ENCODE measurements around the gene BSN. TPM values are rescaled to one million over a fixed set of nuclear protein-coding genes. Genes with fewer than 3 reads are reported as not detected.

Gene BSN
- total RNA-seq, 1 donor from 2014 or later, result 0.10 TPM

- intact Hi-C loops (cut with micrococcal nuclease), result no loop called here
Observed at GRCh38 chr3:49713336-49714105, 159.2 kb downstream of the BSN start.

- intact Hi-C loops (cut with micrococcal nuclease), result no loop called here
Observed at GRCh38 chr3:49714728-49715550, 160.7 kb downstream of the BSN start.

DNA sequence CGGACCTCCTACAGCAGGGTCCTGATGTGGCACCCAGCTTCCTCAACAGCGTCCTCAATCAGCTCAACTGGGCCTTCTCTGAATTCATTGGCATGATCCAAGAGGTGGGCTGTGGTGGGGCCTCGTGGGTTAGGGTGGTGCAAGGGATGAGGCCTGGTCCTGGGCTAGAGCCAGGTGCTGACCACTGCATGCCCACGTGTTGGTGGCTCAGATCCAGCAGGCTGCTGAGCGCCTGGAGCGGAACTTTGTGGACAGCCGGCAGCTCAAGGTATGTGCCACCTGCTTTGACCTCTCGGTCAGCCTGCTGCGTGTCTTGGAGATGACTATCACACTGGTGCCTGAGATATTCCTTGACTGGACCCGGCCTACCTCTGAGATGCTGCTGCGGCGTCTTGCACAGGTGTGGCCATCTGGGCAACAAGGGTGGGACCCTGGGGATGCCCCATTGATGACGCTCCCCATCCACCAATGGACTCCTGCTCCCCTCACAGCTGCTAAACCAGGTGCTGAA is 161.4 kb downstream of the BSN start:
- intact Hi-C loops (cut with micrococcal nuclease), result no loop called here

DNA sequence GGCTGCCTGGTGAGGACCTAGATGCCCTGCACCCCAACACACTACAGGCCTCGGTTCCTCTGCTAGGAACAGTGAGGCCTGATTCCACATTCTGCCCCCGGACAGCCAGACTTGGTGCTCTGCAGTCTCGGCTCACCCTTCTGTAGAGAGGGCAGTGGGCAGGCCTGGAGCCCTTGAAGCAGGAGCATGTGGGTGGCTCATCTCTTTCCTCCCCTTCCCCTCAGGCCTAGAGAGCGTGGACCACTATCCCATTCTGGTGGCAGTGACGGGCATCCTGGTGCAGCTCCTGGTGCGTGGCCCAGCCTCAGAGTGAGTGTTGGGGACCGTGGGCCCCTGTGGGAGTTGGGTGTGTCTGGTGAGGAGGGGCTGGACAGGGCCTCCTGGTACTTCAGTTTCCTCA is 161.9 kb downstream of the BSN start:
- intact Hi-C loops (cut with micrococcal nuclease), result no loop called here

DNA sequence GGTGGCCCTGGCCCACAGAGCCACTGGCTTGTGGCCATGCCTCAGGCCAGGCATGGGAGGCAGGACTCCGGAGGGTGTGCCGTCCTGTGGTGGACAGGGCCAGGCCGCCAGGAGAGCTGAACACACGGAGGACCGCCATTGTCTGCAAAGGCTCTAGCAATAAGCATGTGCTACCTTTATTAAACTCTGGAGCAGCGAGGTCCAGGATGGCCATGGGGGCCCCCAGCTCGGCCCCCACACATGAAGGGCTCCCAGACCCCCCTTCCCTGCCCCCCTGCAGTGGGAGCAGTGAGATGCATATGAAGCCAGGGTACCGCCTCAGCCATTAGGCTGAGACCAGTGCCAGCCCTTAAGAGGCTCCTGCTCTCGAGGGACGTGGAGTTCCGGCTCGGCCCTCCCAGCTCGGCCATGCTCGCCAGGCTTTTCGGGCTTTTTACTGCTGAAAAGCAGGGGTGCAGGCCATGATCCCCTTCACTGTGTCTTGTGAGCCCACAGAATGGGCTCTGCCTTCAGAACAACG is 162.5 kb downstream of the BSN start:
- intact Hi-C loops (cut with micrococcal nuclease), result no loop called here

GRCh38 chr3:49717211-49717958 is 163.1 kb downstream of the BSN start:
- intact Hi-C loops (cut with micrococcal nuclease), result no loop called here

DNA sequence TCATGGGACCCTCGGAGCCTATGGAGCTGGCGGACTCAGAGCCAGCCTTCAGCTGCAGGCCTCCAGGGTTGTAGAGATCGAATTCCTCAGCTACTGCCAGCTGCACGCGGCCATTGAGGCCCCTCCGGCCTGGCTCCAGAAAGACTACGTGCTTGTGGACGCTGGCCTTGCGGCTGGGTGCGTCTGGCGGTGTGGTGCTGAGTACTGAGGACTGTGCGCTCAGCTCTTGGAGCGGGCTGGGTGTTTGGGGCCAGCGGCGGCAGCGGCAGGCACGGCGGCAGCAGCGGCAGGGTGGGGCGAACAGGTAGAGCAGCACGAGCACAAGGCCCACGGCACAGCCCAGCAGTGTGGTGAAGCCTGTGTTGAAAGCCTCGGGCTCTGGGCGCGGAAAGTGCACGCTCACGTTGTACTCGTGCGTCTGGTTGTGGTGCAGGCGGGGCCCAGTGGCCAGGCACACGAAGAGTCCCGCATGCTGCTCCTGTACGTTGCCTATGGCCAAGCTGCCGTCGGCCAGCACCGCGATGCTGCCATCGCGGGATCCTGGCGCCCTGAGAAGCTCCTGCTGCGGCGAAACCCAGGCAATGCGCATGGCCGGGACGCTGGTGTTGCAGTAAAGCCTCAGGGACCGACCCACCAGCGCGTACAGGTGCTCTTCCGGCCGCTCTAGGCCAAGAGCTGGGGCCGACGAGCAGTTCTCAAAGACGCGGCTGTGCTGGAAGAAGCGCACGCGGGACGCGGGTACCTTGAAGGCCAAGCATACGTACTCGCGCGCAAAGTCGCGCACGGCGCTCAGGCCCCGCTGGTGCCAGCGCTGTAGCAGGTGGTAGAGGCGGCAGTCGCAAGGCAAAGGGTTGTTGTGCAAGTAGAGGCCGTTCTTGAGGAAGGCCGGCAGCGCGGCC is 163.9 kb downstream of the BSN start:
- intact Hi-C loops (cut with micrococcal nuclease), result no loop called here

- intact Hi-C loops (cut with micrococcal nuclease), result loop anchor here (1.0 kb wide), 9 partner anchors 30 to 580 kb away; partner anchors contain the start of genes APEH, BSN, HYAL3 and IP6K1
Observed at GRCh38 chr3:49718858-49719213, 164.6 kb downstream of the BSN start.

GRCh38 chr3:49719214-49719884 is 165.1 kb downstream of the BSN start, which contains the start of gene AMIGO3:
AMIGO3 (minus strand) TSS chr3:49719684; CDS start chr3:49719465, 219 bp downstream.
- intact Hi-C loops (cut with micrococcal nuclease), result loop anchor here (1.0 kb wide), 9 partner anchors 30 to 580 kb away; partner anchors contain the start of genes APEH, BSN, HYAL3 and IP6K1

Other genes with a start within 250 kb of the BSN start
- 95.2 and 97.2 TPM in 2 replicates for gene USP4, start 214.4 kb upstream of the BSN start, total RNA-seq
- 120 TPM in 2 replicates for gene GPX1, start 196.1 kb upstream of the BSN start, total RNA-seq
- 420 and 425 TPM in 2 replicates for gene RHOA, start 142.5 kb upstream of the BSN start, total RNA-seq
- 21.6 and 24.1 TPM in 2 replicates for gene TCTA, start 142.1 kb upstream of the BSN start, total RNA-seq
- 3.9 and 4.6 TPM in 2 replicates for gene AMT, start 132.0 kb upstream of the BSN start, total RNA-seq
- 21.1 and 22.5 TPM in 2 replicates for gene NICN1, start 125.2 kb upstream of the BSN start, total RNA-seq
- gene DAG1, start 84.2 kb upstream of the BSN start, total RNA-seq, result 19.2 and 22.4 TPM in 2 replicates
- gene APEH, start 119.9 kb downstream of the BSN start, total RNA-seq, result 90.1 and 91.4 TPM in 2 replicates
- 9.3 and 10.9 TPM in 2 replicates for gene MST1, start 135.0 kb downstream of the BSN start, total RNA-seq
- gene RNF123, start 135.1 kb downstream of the BSN start, total RNA-seq, result 57.9 and 60.0 TPM in 2 replicates
- gene AMIGO3, start 165.2 kb downstream of the BSN start, total RNA-seq, result 0.51 and 0.98 TPM in 2 replicates
- 61.8 and 62.8 TPM in 2 replicates for gene GMPPB, start 169.5 kb downstream of the BSN start, total RNA-seq
- gene IP6K1, start 232.1 kb downstream of the BSN start, total RNA-seq, result 42.6 and 47.2 TPM in 2 replicates
- 0.20 and 0.22 TPM in 2 replicates for gene CDHR4, start 245.4 kb downstream of the BSN start, total RNA-seq
- gene INKA1, start 248.8 kb downstream of the BSN start, total RNA-seq, result 0.27 and 0.73 TPM in 2 replicates

Measured in T-helper 1 cell treated with Interleukin-12 subunit alpha and Interleukin-12 subunit beta and Interleukin-4 antibody, amounts not matched to agents 30 ng/mL and 1 ng/mL, for 36 hours (primary cell).